IMR-90 (cell line): ENCODE measurements around the gene ITGA6.
"Not testable (repeated sequence)": the region's sequence is repeated elsewhere in the genome, so short reads cannot be mapped to it uniquely, and the experiment has no call there.

Source experiments
- BHLHE40 ChIP-seq: fragments of 150-350 bp; IDR thresholded peaks from 2 replicates; pipeline ENCODE4 v1.6.1; 2016; ENCODE audit warnings: mild to moderate bottlenecking, low read depth, low read length
- CEBPB ChIP-seq: IDR thresholded peaks from 2 replicates; pipeline ENCODE4 v1.6.1; 2012; ENCODE audit warnings: low read depth, low read length, improper control_type of control experiment
- CTCF ChIP-seq: conservative IDR thresholded peaks from 2 replicates; pipeline ENCODE4 v1.5.1; 2012; ENCODE audit warnings: mild to moderate bottlenecking, low read depth, low read length, improper control_type of control experiment
- FOS ChIP-seq: fragments of 150-350 bp; IDR thresholded peaks from 2 replicates; pipeline ENCODE4 v1.6.1; 2016; ENCODE audit warnings: low read depth, low read length
- MAFK ChIP-seq: IDR thresholded peaks from 2 replicates; pipeline ENCODE4 v1.6.1; 2012; ENCODE audit warnings: low read depth, low read length, improper control_type of control experiment
- MAZ ChIP-seq: IDR thresholded peaks from 2 replicates; pipeline ENCODE4 v1.6.1; 2012; ENCODE audit warnings: low read depth, mild to moderate bottlenecking, low read length, improper control_type of control experiment, moderate library complexity, borderline replicate concordance
- MXI1 ChIP-seq: IDR thresholded peaks from 2 replicates; pipeline ENCODE4 v1.6.1; 2012; ENCODE audit warnings: low read depth, mild to moderate bottlenecking, low read length, moderate library complexity, borderline replicate concordance
- NFE2L2 ChIP-seq: fragments of 150-350 bp; IDR thresholded peaks from 2 replicates; pipeline ENCODE4 v1.6.1; 2016; ENCODE audit warnings: low read depth, mild to moderate bottlenecking, low read length
- POLR2A ChIP-seq: IDR thresholded peaks from 2 replicates; pipeline ENCODE4 v1.6.1; 2012; ENCODE audit warnings: mild to moderate bottlenecking, low read depth, low read length
- RAD21 ChIP-seq: IDR thresholded peaks from 2 replicates; pipeline ENCODE4 v1.6.1; 2012; ENCODE audit warnings: low read length, improper control_type of control experiment
- RCOR1 ChIP-seq: IDR thresholded peaks from 2 replicates; pipeline ENCODE4 v1.6.1; 2012; ENCODE audit warnings: mild to moderate bottlenecking, low read length, improper control_type of control experiment; ENCODE audit not compliant: insufficient replicate concordance
- RFX5 ChIP-seq: IDR thresholded peaks from 2 replicates; pipeline ENCODE4 v1.8.0; 2012; ENCODE audit warnings: low read depth, mild to moderate bottlenecking, low read length, moderate library complexity
- SMC3 ChIP-seq: fragments of 150-350 bp; IDR thresholded peaks from 2 replicates; pipeline ENCODE4 v1.6.1; 2016; ENCODE audit warnings: low read depth, mild to moderate bottlenecking, antibody characterized with exemption, low read length, moderate library complexity
- TF ChIP-seq, protein P1 (sequence below): fragments of 150-350 bp; IDR thresholded peaks from 2 replicates; pipeline ENCODE4 v1.6.1; 2017; ENCODE audit warnings: mild to moderate bottlenecking, antibody characterized with exemption, low read length, low read depth

GRCh38 chr2:172537851-172538250 lies 110.5 kb downstream of the ITGA6 start:
- TF ChIP-seq POLR2A, CTCF, NFE2L2, RCOR1, SMC3, RAD21, MAZ, RFX5, MXI1, CEBPB, MAFK, BHLHE40, FOS: not testable (repeated sequence)
- TF ChIP-seq, protein P1, sequence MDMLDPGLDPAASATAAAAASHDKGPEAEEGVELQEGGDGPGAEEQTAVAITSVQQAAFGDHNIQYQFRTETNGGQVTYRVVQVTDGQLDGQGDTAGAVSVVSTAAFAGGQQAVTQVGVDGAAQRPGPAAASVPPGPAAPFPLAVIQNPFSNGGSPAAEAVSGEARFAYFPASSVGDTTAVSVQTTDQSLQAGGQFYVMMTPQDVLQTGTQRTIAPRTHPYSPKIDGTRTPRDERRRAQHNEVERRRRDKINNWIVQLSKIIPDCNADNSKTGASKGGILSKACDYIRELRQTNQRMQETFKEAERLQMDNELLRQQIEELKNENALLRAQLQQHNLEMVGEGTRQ, result not testable (repeated sequence)
